HG02884 (cell line): ENCODE measurements around the gene ATXN7L1.

ENCODE experiments used
- ATAC-seq: cut with Tn5 transposase; IDR thresholded peaks from one replicate; pipeline ENCODE4 v1.9.1; 2021; ENCODE audit warnings: mild to moderate bottlenecking, moderate library complexity; ENCODE audit not compliant: unreplicated experiment

The ATXN7L1 gene

DNA sequence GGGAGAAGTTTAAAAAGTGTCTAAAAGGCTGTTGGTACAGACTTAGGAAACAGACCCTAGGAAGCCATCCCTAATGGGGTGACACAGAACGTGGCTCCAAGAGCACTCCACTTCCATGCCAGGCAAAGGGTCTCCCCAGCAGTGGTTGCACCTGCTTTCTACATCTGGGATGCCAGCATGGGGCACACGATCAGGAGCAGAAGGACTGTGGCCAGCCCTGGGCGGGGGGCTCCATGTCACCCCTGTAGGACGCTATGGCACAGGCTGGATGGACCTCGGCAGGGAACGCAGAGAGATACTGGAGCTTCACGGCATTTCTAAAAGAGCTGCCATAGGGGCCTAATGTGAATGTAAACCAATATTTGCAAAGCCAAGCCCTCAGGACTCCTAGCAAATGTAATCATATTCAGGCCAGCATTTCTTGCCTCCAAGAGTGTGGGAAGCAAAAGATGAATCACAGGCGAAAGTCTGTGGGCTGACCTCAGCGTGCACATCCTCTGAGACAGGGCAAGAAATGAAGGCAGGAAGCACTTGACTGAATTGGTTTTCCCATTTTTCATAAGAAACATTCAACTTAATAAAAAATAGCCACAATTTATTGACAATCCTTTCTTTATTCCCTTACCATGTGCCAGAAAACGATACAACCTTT, 93.9 kb downstream of the ATXN7L1 start:
- ATAC-seq, result no peak

DNA sequence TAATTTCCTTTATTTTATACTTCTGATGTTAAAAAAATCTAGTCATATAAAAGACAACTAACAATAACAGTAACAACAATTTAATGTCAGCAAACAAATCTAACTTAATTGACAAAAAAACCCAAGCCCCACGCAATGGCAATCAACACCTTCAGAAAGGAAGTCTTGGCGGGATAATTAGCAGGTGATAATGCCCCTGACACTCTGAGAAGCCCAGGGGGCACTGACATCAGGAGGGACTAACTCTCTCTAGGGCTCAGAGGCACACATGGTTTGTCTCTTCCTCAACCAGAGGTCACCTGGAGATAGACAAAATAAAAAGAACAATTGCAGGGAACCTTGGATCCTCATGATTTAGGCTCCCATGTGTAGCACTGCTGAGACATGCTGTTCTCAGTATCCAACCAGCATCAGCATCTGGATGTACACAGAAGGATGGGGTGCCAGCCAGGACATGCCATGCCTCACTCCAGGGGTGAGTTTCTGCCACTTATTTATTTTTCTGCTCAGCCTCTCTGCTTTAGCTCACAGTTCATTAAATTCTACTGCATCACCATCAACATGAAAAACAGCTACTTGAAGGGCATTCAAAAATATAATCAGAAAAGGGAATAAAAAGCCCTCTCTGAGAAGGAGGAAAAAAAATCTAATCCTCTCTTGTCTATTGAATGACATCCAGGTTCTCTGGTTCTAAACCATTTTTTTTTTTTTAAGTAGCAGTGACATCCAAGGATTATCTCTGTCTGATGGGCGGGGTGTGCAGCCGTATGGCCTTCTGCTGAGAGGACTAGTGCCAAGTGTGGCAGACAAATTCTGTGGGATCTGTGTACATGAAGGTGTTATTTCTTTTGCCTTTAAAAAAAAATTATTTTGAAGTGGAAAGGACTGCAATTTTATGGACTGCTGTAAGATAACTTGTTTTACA, 96.3 kb downstream of the ATXN7L1 start:
- ATAC-seq, result no peak

DNA sequence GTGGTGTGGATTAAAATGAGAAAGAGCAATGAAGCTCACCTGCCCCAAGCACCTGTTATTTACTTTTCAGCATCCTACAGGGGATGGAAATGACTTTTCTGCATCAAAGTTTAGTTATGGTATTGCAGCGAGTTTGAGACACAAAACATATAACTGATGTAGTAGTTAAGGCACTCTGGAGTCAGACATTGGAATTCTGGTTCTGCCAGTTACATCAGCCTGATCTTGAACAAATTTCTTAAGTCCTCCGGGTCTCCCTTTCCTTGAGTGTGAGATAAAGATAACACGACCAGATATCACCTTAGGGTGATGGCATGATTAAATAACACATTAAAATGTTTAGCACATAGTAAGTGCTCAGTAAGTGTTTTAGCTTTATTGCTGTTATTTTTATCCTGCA, 97.4 kb downstream of the ATXN7L1 start:
- ATAC-seq, result no peak

DNA sequence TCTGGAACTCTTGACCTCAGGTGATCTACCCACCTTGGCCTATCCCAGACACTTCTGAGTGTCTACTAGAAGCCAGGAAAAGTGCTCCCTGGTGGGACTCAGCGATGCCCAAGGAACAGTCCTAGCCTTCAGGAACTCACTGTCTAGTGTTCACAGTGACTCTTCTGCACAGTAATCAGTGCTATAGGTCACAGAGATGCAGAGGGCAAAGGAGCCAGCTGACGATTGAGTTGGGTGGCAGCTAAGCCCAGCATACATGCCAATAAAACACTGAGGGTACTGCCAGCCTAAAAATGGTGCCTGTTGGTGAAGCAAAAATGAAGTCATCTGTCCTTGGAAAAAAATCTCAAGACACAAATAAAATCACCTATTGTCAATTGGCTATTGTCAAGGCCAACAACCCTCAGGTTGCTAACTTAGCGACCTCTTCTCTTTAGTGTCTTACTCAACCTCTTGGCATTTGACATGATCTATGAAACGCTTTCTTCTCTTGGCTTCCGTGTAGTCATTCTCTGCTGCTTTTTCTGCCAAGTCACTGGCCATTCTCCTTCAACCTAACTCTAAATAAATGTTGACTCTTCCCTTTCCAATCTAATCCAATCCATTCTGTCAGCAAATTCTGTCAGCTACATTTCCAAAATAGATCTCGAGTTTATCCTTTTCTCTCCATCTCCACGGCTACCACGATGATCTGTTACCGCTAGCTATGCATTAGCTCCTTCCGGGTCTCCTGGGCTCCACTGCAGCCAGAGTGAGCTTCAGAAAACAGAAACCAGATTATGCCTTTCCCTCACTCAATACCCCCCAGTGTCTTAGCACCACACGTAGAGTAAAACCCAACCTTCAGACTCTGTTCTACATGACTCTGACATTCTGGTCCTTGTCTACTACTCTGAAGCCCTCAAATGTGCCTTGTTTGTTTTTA, 99.2 kb downstream of the ATXN7L1 start:
- no peak for ATAC-seq

DNA sequence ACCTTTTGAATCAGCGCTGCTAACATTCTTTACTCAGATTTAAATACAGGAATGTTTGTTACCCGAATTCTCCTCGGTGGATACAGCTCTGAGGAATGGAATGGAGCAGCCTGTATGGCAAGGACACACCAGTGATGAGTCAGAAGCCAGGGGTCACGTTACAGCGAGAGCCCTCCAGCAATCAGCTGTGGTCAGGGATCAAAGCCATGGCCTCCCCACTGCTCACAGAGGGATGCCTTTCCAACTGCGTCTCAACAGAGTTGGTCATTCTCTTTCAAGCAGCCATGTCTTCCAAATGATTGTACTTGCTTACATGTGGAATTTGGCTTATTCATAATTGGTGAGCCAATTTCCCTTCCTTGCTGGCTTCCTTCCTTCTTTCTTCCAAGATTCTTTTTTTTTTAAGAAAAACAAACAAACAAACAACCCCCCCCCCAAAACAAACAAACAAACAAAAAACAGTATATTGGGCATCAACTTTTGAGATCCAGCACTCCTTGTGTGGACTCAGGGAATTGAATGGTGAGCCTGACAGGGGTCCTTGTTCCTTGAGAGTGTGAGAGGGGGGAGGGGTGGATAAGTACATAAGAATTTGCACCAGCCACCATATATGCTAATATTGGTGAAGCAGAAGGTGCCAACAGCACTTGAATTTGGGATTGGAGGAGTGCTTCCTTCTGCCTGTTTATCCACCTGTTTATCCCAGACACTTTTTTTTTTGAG, 100.2 kb downstream of the ATXN7L1 start:
- ATAC-seq, result no peak

DNA sequence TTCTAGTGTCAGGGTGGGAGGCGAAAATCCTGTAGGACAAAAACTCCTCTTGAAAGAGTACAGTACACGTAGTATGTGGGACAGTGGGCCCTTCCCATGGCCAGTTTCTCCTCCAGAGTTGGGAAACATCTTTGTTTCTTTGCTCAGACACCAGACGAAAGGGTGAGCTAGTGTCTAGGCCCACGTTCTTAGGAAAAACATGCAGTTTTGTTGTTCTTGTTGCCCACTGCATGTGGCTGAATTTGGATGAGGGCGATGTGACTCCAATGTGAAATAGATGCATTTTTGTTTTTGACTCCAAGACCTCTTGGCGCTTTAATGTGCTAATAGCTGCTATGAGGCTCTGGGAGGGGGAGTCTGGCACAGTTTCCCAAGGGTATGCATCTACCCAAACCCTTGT, 100.8 kb downstream of the ATXN7L1 start:
- no peak for ATAC-seq

DNA sequence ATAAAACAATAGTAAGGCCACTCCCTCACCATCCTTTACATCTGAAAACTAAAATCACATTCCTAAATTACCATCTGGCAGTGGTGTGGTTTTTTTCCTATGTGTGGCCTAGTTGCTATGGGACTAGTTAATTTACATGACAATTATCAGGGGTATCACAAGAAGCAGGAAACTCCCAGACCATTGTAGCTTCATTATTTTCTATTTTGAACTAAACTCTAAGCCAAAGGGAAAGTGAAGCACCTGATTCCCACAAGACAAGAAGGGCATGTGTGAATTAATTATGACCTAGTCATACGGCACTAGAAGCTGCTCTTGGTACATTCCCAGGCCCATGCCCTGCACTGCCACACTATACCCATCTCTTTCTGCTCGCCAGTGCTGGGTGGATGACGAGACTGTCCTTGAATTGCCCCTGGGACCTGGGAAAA, 103.4 kb downstream of the ATXN7L1 start:
- no peak for ATAC-seq

DNA sequence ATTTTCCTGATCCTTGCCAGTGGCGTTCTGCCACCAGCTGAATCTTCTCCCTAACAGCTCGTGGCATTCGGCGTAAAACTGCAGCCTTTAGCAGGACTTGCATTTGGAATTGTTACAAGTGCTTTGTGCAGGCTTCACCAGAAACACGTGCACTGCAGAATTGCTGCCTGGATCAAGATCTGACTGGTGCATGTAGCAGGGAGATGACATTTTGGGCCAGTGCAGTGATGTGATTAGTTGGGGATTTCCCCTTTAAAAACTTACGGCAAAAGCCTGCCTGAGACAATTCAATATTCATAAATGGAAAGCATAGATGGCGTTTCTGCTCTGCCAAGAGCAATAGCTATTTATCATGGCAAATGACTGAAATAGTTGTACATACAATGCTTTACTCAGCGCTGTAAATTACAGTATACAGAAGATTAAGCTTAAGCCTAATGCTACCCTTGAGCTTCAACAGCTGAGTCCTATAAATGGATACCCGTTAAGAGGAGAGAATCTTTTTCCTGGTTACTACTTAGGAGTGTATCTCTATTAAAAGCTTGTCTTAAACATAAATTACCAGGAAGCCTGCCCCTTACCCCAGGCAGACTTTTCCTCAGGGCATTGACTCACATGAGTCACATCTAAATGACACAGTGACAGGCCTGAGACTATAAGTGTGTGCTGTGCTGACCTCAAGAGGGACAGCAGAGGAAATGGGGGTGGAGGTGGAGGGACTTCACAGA, 106.3 kb downstream of the ATXN7L1 start:
- ATAC-seq, result no peak

DNA sequence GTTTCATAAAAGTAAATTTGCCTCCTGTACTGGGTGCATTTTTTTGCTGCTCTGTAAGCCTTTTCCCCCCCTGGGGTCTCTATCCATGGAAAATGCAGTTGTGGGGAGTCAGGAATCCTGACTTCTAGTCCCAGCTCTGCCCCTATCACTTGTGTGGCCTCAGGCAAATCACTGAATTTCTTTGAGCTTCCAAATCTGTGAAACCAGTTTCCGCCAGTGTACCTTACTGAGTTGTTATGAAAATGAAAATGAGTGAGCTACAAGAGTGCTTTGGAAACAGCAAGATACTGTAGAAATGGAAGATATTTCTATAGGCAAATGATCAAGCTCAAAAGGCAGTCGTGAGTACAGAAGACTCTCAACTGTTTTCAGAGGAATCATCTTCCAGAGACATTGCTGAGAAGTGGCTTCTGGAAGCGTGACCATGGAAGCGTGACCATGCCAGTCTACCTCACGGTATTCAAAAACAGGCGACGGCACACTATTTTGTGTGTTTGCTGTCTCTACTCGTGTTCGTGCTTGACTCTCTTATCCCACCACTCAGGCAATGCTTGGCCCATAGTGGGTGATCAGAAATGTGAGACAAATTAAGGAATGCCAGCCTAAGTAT, 107.4 kb downstream of the ATXN7L1 start:
- no peak for ATAC-seq

DNA sequence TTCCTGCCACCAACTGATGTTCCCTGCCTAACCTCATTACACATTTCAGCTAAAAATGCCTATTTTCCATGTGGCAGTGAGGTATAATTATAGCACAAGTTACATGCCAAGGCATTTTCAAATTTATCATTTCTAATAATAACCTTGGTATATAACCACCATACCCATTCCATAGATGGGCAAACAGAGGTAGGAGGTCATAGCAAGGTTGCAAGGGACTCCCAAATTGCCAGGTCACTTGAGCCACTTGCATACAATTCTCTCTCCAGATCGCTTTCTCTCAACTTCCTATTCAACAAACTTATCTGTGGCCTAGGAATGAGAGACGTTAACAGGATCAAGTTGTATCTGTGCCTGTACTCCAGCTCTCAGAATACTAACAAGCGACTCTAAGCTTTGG, 108.3 kb downstream of the ATXN7L1 start:
- no peak for ATAC-seq

DNA sequence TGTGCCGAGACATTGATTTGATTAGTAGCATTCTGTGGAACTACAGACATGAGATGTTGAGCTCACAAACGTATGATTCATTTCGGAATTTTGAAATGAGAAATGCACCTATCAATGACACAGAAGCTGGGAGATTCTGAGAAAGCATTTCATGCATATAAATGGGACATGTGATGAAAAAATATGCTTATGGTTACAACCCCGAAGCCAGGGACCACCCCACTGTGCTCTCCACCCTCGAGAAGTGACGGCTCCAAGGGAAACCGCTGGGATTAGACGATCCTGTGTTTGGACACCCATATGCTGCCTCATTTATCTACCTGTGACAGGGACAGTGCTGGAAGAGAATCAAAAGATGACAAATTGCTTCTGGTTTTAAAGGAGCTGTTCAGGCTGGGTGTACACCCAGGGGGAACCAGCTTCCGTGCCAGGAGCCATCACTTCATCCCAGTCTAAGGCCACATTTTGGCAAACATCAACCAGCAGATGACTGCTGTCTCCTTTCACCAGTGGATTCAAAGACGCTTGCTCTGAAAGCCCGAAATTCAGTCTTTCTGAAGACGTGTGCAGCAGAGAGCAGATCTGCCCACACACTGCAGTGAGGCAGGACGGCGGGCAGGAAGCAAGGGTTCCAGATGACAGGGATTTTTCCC, 109.9 kb downstream of the ATXN7L1 start:
- ATAC-seq, result peak; percentile 53

DNA sequence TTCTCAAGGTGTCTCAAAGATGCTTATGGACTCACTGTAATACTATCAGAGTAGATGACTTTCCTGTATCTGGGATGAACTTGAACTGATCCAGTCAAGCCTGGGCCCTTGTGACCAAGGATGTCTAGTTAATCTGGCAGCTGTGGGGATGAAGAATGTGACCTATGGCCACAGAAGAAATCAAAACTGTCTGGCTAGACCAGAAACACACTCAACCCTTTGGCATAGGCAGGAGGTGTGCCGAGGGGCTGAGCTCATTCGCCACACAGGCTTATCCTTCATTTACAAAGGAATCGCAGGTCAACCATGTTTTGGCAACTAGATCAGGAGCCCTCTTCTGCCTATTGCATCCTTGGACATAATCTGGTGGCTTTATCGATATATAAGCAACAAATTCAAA, 110.6 kb downstream of the ATXN7L1 start:
- no peak for ATAC-seq

DNA sequence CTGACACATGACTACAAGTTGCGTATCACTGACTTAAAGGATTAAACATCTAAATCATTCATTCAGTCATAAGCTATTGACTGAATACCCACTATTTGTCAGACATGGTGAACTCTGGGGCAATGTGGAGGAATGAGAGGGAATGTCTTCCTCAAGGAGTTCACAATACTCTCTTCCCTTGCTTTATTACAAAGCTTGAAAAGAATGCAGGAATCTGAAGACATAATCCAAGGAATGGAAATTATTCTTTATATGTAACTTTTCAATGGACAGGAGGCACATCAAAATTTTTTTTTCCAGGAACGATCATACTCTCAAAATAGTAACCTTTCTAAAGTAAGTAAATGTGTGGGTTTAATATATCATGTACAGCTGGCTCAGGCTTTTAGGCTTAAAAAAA, 111.9 kb downstream of the ATXN7L1 start:
- no peak for ATAC-seq

DNA sequence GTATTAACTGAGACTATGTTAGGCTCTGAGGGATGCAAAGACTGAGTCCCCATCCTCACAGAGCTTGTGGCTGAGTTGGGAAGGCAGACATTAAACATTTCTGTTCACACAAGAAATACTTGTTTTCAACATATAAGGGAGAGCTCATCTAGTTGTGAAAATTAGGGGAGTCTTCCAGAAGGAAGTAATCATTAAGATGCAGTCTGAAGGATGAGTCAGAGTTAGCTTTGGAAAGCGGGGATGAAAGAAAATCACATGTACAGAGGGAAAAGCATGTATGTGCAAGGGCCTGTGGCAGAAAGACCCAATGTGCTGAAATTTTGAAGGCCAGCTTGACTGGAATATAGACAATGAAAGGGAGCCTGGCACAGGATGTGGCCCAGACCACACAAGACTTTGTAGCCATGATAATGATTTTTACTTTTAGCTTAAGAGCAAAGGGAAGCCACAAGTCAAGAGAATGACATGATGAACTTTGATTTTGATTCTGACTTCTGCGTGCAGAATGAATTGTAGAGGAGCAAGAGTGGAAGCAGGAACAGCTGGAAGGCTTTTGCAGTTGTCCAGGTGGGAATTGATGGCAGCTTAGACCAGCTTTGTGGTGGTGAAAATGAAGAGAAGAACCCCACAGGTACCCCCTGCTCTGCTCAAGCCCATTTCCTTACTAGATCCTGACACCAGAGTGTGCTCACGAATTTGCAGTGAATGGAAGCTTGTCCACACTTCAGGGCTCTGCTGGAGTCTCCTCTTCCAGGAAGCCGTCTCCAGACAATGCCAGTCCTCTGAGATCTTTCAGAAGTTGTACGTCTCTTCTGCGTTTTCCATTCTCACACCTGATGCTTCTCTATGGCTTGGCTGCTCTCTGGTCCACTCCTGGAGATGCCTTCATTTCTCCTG, 115.6 kb downstream of the ATXN7L1 start:
- ATAC-seq, result no peak

DNA sequence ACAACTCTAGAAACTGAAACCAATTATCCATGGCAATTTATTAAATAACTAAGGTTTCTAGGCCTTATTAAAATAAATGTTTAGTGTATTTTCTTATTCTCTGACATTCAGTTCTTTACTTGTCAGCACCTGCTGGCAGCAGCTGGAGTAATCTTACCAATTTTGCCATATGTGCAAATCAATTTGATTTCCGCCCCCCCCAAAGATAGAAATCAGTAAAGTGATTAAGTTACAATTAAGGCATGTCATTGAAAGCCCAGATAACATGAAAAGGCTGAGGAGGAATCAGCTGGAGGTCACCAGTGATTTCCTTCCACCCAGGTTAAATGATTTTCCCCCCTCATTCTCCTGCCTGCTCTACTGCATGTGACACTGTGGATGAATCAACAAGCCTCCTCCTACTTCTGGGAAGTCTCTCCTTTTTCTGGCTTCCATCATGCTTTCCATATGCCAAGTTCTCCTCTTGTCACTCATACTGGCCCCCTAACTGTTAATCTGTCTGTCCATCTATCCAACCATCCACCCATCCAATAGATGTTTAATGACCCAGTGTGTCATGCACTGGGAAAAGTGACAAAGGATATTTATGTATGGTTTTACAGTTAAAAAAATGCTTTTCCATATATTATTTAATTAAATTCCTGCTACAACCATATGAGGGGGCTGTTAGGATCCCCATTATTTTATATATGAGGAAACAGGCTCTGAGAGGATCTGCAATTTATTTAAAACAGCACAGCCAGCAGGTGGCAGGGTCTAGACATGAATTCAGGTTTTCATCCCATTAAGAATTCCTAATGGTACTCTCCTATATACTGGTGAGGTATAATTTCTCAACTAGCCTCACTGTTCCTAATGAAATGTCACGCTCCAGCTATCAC, 116.5 kb downstream of the ATXN7L1 start:
- no peak for ATAC-seq

DNA sequence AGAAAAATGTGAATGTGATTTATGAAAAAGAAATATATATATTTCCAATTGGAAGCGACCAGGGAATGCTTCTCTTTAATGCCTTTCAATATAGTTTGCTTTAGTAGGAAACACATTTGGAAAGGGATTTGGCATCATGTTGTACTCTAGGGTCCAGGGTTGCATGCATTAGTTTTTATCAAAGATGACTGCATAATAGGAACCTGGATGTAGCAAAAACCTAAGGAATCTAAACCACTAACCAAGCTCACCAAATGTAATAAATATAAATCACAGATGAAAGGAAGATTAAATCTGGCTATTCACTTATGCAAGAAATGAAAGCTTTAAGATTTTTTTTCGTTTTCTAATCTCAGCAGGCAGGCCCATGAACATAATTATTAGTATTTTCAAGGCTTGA, 120.0 kb downstream of the ATXN7L1 start:
- no peak for ATAC-seq

DNA sequence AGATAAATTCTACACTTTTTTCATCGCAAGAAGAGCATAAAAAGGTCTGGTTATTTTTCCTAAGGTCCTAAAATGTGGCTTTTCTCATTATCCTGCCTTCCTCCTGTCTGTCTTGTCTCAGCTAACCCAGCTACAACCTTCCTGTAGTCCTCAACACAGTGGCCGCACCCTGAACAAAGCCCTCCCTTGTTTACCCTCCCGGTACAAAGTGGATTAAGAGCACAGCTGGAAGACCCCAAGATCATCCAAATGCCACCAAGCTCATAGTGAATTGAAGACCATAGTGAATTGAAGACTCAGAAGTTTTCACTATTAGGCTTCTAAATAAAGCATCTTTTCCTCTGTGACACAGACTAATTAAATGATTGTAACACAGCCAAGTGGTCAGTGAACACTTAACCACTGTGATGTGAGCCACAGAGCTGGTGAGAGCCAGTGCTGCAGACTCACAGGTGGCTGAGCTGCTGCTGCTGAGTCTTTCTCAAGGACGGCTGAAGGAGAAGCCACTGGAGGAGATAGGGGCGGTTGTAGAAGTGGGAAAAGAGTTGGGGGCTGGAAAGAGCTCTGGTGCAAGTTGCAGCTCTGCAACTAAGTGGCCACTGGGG, 123.6 kb downstream of the ATXN7L1 start:
- no peak for ATAC-seq
